Sigmoid colon (tissue), 7 donors: ENCODE data around the gene ELFN2. TPM values are rescaled to one million over a fixed set of nuclear protein-coding genes. Genes with fewer than 3 reads are reported as not detected.

ENCODE experiments used
- DNase-seq: peaks from one replicate; pipeline ENCODE4 v3.0.0-alpha.2; 2019
- H3K27ac ChIP-seq, 4 donors: fragments of 200-600 bp; sonication (generic); one replicate each; pipeline ENCODE4 v1.5.1; 2016 to 2019; ENCODE audit warnings: mild to moderate bottlenecking in 1 of 4
- H3K27me3 ChIP-seq, 3 donors: fragments of 200-600 bp; sonication (generic); one replicate each; pipeline ENCODE4 v1.5.1; 2019; ENCODE audit warnings: mild to moderate bottlenecking in 1 of 3
- H3K36me3 ChIP-seq, 4 donors: fragments of 200-600 bp; sonication (generic); one replicate each; pipeline ENCODE4 v1.5.1; 2016 to 2019
- H3K4me1 ChIP-seq, 4 donors: fragments of 200-600 bp; sonication (generic); one replicate each; pipeline ENCODE4 v1.5.1; 2017 to 2019
- H3K4me3 ChIP-seq, 4 donors: fragments of 200-600 bp; sonication (generic); one replicate each; pipeline ENCODE4 v1.5.1; 2017 to 2019; ENCODE audit warnings: mild to moderate bottlenecking in 2 of 4, moderate library complexity in 1 of 4
- H3K9me3 ChIP-seq, 4 donors: fragments of 200-600 bp in 3 of 4; sonication (generic) in 3 of 4; one replicate each; pipeline versions ENCODE4 v1.5.1 to v1.6.1; 2013 to 2019
- CTCF ChIP-seq, 4 experiments: fragments of 450-650 bp in 3 of 4; fragments of 200-600 bp in 1 of 4; IDR thresholded peaks; one replicate each; pipeline ENCODE4 v1.5.1; 2016 to 2019; ENCODE audit warnings: antibody characterized with exemption in 4 of 4, mild to moderate bottlenecking in 3 of 4, moderate library complexity in 2 of 4
- EP300 ChIP-seq, 4 donors: sonication (generic); formaldehyde crosslinking; IDR thresholded peaks; one replicate each; pipeline ENCODE4 v1.6.1; 2017; ENCODE audit warnings: antibody characterized with exemption in 4 of 4
- POLR2A ChIP-seq, 2 donors: fragments of 450-650 bp; IDR thresholded peaks; one replicate each; pipeline ENCODE4 v1.6.1; 2016; ENCODE audit warnings: antibody characterized with exemption in 2 of 2, mild to moderate bottlenecking in 2 of 2, moderate library complexity in 2 of 2
- POLR2AphosphoS5 ChIP-seq, 4 donors: sonication (generic); formaldehyde crosslinking; IDR thresholded peaks; one replicate each; pipeline ENCODE4 v1.6.1; 2017; ENCODE audit warnings: antibody characterized with exemption in 4 of 4
- WGBS, 2 donors: extraction: QIAGEN DNeasy Blood & Tissue Kit; methylation state at CpG; one replicate each; pipeline ENCODE4 v1.1.7; 2013; 5-methylcytosine and 5-hydroxymethylcytosine counted together
- intact Hi-C: fragments of 100-400 bp; cut with DNase I; formaldehyde crosslinking; loops from one replicate; pipeline ENCODE4 v1.15.1; 2023
- polyA plus RNA-seq, 3 donors: library from polyadenylated mRNA; stranded (reverse); fragments of 200-250 nt; gene quantifications; one replicate each; pipeline ENCODE4 v1.2.3, GENCODE V29; 2013
- total RNA-seq, 4 donors: library from RNA; depleted of rRNA; stranded (reverse); fragments of >200 nt; gene quantifications; one replicate each; pipeline ENCODE4 v1.1.0, GENCODE V29; 2016
- donor health status: healthy with polysubstance abuse.
- donor health status: Bipolar disorder and iron deficiency.
- donor health status: healthy.

Gene ELFN2
- total and polyA plus RNA-seq, 7 donors = under 0.01 to 0.55 (median 0.15) TPM; not detected in 3

- Histone ChIP-seq H3K27ac (no peak overlapping the region), H3K27me3 (peaks cover 0 to 71% (median 7%) of the 10 kb centered on the region in 3 donors), H3K9me3 (no peaks in the 10 kb centered on the region), H3K36me3 (no peaks in the 10 kb centered on the region), H3K4me1 (no peaks in the 10 kb centered on the region), H3K4me3 (no peak overlapping the region)
- TF ChIP-seq CTCF (IDR thresholded peaks at IDR 0.05) (no peak), EP300 (IDR thresholded peaks at IDR 0.05) (no peak), POLR2A (IDR thresholded peaks at IDR 0.05) (no peak), POLR2AphosphoS5 (IDR thresholded peaks at IDR 0.05) (no peak)
- no peak for DNase-seq
- intact Hi-C loops = no loop called here
- 70 to 74% methylated on average over 14 of the region's 14 CpGs for WGBS, 2 donors
Observed at GRCh38 chr22:37467391-37467955, 40.2 kb upstream of the ELFN2 start.

- DNase-seq = no peak
- no peaks in the 10 kb centered on the region for H3K36me3 ChIP-seq
- TF ChIP-seq CTCF (IDR thresholded peaks at IDR 0.05) (no peak), EP300 (IDR thresholded peaks at IDR 0.05) (no peak), POLR2A (IDR thresholded peaks at IDR 0.05) (no peak), POLR2AphosphoS5 (IDR thresholded peaks at IDR 0.05) (no peak)
- intact Hi-C loops = no loop called here
- H3K27ac ChIP-seq = no peak overlapping the region
- H3K27me3 ChIP-seq = peaks cover 0 to 83% (median 0%) of the 10 kb centered on the region in 3 donors
- no peaks in the 10 kb centered on the region for H3K9me3 ChIP-seq
- no peaks in the 10 kb centered on the region for H3K4me1 ChIP-seq
- H3K4me3 ChIP-seq = no peak overlapping the region
- WGBS, 2 donors = 37 to 54% methylated on average over 4 of the region's 4 CpGs
Observed at GRCh38 chr22:37464181-37464580, 36.9 kb upstream of the ELFN2 start.

- H3K27me3 ChIP-seq = peaks cover 0 to 93% (median 3%) of the 10 kb centered on the region in 3 donors
- WGBS, 2 donors = 8 to 24% methylated on average over 5 of the region's 5 CpGs
- no peaks in the 10 kb centered on the region for H3K9me3 ChIP-seq
- H3K4me1 ChIP-seq = no peaks in the 10 kb centered on the region
- H3K4me3 ChIP-seq = no peak overlapping the region
- no peak for DNase-seq
- H3K36me3 ChIP-seq = no peaks in the 10 kb centered on the region
- H3K27ac ChIP-seq = no peak overlapping the region
- intact Hi-C loops = no loop called here
- TF ChIP-seq EP300 (IDR thresholded peaks at IDR 0.05) = no peak
- TF ChIP-seq POLR2A (IDR thresholded peaks at IDR 0.05) = no peak
- TF ChIP-seq CTCF (IDR thresholded peaks at IDR 0.05) = no peak
- TF ChIP-seq POLR2AphosphoS5 (IDR thresholded peaks at IDR 0.05) = no peak
Observed at GRCh38 chr22:37462983-37463382, 35.7 kb upstream of the ELFN2 start.

GRCh38 chr22:37462436-37462835 is 35.2 kb upstream of the ELFN2 start:
- H3K36me3 ChIP-seq = no peaks in the 10 kb centered on the region
- TF ChIP-seq POLR2A (IDR thresholded peaks at IDR 0.05) = no peak
- no peak for TF ChIP-seq EP300 (IDR thresholded peaks at IDR 0.05)
- no peak for TF ChIP-seq POLR2AphosphoS5 (IDR thresholded peaks at IDR 0.05)
- no peak for TF ChIP-seq CTCF (IDR thresholded peaks at IDR 0.05)
- intact Hi-C loops = no loop called here
- DNase-seq = no peak
- no peak overlapping the region for H3K27ac ChIP-seq
- WGBS, 2 donors = 51 to 61% methylated on average over 5 of the region's 5 CpGs
- H3K27me3 ChIP-seq = peaks cover under 1 to 93% (median 6%) of the 10 kb centered on the region in 3 donors
- no peaks in the 10 kb centered on the region for H3K4me1 ChIP-seq
- H3K9me3 ChIP-seq = no peaks in the 10 kb centered on the region
- H3K4me3 ChIP-seq = no peak overlapping the region

- no peak for DNase-seq
- no peaks in the 10 kb centered on the region for H3K4me1 ChIP-seq
- WGBS, 2 donors = 37 to 49% methylated on average over 6 of the region's 6 CpGs
- peaks cover 5 to 93% (median 11%) of the 10 kb centered on the region in 3 donors for H3K27me3 ChIP-seq
- H3K4me3 ChIP-seq = no peak overlapping the region
- no peak for TF ChIP-seq POLR2A (IDR thresholded peaks at IDR 0.05)
- no peak for TF ChIP-seq CTCF (IDR thresholded peaks at IDR 0.05)
- no peak for TF ChIP-seq EP300 (IDR thresholded peaks at IDR 0.05)
- TF ChIP-seq POLR2AphosphoS5 (IDR thresholded peaks at IDR 0.05) = no peak
- intact Hi-C loops = no loop called here
- H3K27ac ChIP-seq = no peak overlapping the region
- no peaks in the 10 kb centered on the region for H3K9me3 ChIP-seq
- no peaks in the 10 kb centered on the region for H3K36me3 ChIP-seq
Observed at GRCh38 chr22:37461961-37462360, 34.7 kb upstream of the ELFN2 start.
